ENCODE results near the gene RMI1. TPM values are rescaled to one million over a fixed set of nuclear protein-coding genes. Genes with fewer than 3 reads are reported as not detected.
"Not testable (repeated sequence)": the region's sequence is repeated elsewhere in the genome, so short reads cannot be mapped to it uniquely, and the experiment has no call there.

Gene RMI1
- total RNA-seq (2014; rRNA removed; shearing (Covaris generic)): 1.9 and 6.6 TPM in 2 replicates

- peak; percentile 99 for DNase-seq (ENCODE audit: low read depth in 1 of 2, low spot score in 2 of 2)
- Histone ChIP-seq H3K27ac (peak within 1 kb of the TSS; percentile 99), H3K4me1 (replicated peaks) (peaks cover 13% of the 10 kb centered on the region), H3K4me3 (peak within 1 kb of the TSS; percentile 92), H3K36me3 (peaks cover 60% of the 10 kb centered on the region), H3K9me3 (replicated peaks) (no peaks in the 10 kb centered on the region), H3K27me3 (replicated peaks) (no peaks in the 10 kb centered on the region)
Observed at GRCh38 chr9:83980395-83981125, at the start of gene RMI1. TSS of gene RMI1 (plus strand) at chr9:83980805. CDS start at chr9:84000987, 20,182 bp downstream.

GRCh38 chr9:83930881-83931280 is 49.7 kb upstream of the RMI1 start:
- DNase-seq (ENCODE audit: low read depth in 1 of 2, low spot score in 2 of 2): no peak
- H3K4me1 ChIP-seq (replicated peaks): peaks cover 13% of the 10 kb centered on the region
- H3K9me3 ChIP-seq (replicated peaks): no peaks in the 10 kb centered on the region
- no peak overlapping the region for H3K27ac ChIP-seq
- no peaks in the 10 kb centered on the region for H3K27me3 ChIP-seq (replicated peaks)
- no peak overlapping the region for H3K4me3 ChIP-seq
- no peaks in the 10 kb centered on the region for H3K36me3 ChIP-seq

- H3K27me3 ChIP-seq (replicated peaks): no peaks in the 10 kb centered on the region
- DNase-seq (ENCODE audit: low read depth in 1 of 2, low spot score in 2 of 2): no peak
Observed at GRCh38 chr9:83932011-83932410, 48.6 kb upstream of the RMI1 start.

DNA sequence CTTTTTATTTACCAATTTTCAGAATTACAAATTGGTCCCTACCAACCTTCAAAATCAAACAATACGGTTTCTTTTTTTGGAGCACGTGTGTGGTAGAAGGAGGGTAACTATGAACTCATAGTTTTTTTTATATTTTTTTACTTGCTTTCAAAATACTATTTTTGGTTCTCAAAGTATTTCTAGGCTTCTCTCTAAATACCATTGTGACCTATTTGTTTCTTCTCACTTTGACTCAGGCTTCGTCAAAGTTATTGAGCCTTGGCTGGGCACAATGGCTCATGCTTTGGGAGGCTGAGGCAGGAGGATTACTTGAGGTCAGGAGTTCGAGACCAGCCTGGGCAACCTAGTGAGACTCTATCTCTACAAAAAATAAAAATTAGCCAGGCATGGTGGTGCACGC is 47.8 kb upstream of the RMI1 start:
- Histone ChIP-seq H3K4me3 (no peak overlapping the region), H3K36me3 (no peaks in the 10 kb centered on the region), H3K27me3 (replicated peaks) (no peaks in the 10 kb centered on the region), H3K27ac (no peak overlapping the region), H3K9me3 (replicated peaks) (no peaks in the 10 kb centered on the region), H3K4me1 (replicated peaks) (peaks cover 14% of the 10 kb centered on the region)
- DNase-seq (ENCODE audit: low read depth in 1 of 2, low spot score in 2 of 2): no peak

More at GRCh38 chr9:83932011-83932410, 48.6 kb upstream of the RMI1 start:
- no peak overlapping the region for H3K27ac ChIP-seq
- no peaks in the 10 kb centered on the region for H3K36me3 ChIP-seq
- H3K4me1 ChIP-seq (replicated peaks): peaks cover 14% of the 10 kb centered on the region
- H3K9me3 ChIP-seq (replicated peaks): no peaks in the 10 kb centered on the region
- no peak overlapping the region for H3K4me3 ChIP-seq

DNA sequence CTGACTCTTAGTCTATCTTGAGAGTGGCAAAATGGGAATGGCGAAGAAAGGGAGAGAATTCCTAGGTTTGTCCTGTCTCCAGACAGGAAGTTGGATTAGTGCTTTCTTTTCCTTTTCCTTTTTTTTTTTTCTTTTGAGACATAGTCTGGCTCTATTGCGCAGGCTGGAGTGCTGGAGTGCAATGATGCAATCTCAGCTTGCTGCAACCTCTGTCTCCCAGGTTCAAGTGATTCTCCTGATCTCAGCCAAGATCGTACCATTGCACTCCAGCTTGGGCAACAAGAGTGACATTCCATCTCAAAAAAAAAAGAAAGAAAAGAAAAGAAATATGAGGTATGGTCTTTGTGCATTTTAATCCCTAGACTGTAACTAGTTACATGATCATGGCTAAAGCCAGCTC is 46.8 kb upstream of the RMI1 start:
- Histone ChIP-seq H3K4me1 (replicated peaks) (peaks cover 14% of the 10 kb centered on the region), H3K4me3 (no peak overlapping the region), H3K36me3 (peaks cover 2% of the 10 kb centered on the region; the same call in 1 of the 2 replicates), H3K27ac (no peak overlapping the region), H3K9me3 (replicated peaks) (no peaks in the 10 kb centered on the region), H3K27me3 (replicated peaks) (no peaks in the 10 kb centered on the region)
- DNase-seq (ENCODE audit: low read depth in 1 of 2, low spot score in 2 of 2): no peak

DNA sequence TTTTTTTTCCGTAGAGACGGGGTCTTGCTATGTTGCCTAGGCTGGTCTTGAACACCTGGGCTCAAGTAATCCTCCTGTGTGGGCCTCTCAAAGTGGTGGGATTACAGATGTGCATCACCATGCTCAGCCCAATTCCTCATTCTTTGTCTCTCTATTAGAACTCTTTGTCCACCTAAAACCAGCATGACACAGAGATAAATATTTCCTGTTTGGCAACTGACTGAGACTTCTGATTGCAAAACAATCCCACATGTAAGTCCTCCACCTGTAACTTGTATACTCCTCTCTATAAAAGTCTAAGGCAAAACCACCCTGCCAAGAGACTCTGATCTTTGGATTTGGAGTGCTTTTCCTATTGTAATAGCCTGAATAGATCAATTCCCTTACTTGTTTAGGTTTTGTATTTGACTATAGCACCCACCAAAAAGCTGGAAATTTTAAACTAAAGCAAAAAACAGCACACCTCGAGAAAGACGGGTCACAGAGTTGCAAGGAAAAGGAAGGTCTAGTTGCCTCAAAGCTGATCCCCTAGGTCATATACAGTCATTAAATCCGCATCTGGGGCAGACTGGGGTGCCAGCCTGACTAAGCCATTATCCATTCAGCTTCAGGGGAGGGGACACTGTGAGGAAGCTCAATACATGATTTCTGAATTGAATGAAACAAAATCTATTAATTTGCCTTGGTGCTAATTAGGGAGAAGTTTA is 45.9 kb upstream of the RMI1 start:
- H3K4me3 ChIP-seq: no peak overlapping the region
- DNase-seq (ENCODE audit: low read depth in 1 of 2, low spot score in 2 of 2): no peak
- H3K9me3 ChIP-seq (replicated peaks): no peaks in the 10 kb centered on the region
- H3K4me1 ChIP-seq (replicated peaks): peaks cover 14% of the 10 kb centered on the region
- H3K27me3 ChIP-seq (replicated peaks): no peaks in the 10 kb centered on the region
- no peak overlapping the region for H3K27ac ChIP-seq
- H3K36me3 ChIP-seq: peaks cover 9% of the 10 kb centered on the region; the same call in 1 of the 2 replicates

- peak in 1 of 2 experiments; percentile 51 for DNase-seq (ENCODE audit: low read depth in 1 of 2, low spot score in 2 of 2)
- Histone ChIP-seq H3K4me1 (replicated peaks) (peaks cover 14% of the 10 kb centered on the region), H3K9me3 (replicated peaks) (no peaks in the 10 kb centered on the region)
Observed at GRCh38 chr9:83935276-83935935, 45.2 kb upstream of the RMI1 start.

DNA sequence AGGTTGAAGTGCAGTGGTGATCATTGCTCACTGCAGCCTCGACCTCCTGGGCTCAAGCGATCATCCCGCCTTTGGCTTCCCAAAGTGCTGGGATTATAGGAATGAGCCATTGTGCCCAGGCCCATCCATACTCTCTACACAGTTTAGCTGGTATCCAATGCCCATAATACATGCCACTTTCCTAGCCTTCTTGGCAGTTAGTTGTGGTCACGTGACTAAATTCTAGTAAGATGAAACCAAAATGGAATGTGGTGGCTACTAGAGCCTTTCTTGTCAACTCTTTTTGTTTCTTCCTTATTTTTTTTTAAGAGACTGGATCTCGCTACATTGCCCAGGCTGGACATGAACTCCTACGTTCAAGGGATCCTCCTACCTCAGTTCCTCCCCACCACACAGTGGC is 44.1 kb upstream of the RMI1 start:
- DNase-seq (ENCODE audit: low read depth in 1 of 2, low spot score in 2 of 2): no peak
- no peak overlapping the region for H3K27ac ChIP-seq
- H3K4me3 ChIP-seq: no peak overlapping the region

More at GRCh38 chr9:83935276-83935935, 45.2 kb upstream of the RMI1 start:
- Histone ChIP-seq H3K27me3 (replicated peaks) (no peaks in the 10 kb centered on the region), H3K36me3 (peaks cover 10% of the 10 kb centered on the region), H3K4me3 (no peak overlapping the region), H3K27ac (no peak overlapping the region)

DNA sequence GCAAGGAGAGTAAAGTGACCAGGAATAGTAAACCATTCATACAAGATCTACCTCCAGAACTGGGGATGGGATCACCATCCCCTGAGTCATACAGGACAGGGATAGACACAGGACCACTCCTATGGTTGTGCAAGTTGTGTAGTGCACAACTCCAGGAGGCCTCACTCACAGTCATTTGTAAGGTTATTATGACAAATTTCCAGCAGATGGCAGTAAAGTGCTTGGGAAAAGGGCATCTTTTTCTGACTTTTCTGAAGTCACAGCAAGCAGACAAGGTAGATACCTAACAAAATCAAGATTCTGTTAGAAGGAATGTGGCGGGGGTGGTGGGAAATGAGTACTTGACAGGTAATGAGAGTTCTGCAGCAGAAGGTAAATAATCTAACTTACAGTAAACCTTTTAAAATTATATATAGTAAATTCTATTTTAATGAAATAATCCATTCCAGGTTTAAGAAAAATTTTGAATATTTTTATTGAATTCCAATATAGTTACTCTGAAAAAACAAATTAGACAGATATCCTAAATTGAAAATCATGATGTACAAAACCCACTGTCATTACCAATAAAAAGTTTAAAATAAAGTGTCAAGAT is 42.6 kb upstream of the RMI1 start:
- DNase-seq (ENCODE audit: low read depth in 1 of 2, low spot score in 2 of 2): peak in 1 of 2 experiments; percentile 51
- H3K27ac ChIP-seq: no peak overlapping the region
- peaks cover 14% of the 10 kb centered on the region for H3K4me1 ChIP-seq (replicated peaks)
- H3K4me3 ChIP-seq: no peak overlapping the region
- no peaks in the 10 kb centered on the region for H3K27me3 ChIP-seq (replicated peaks)
- H3K9me3 ChIP-seq (replicated peaks): no peaks in the 10 kb centered on the region
- peaks cover 23% of the 10 kb centered on the region for H3K36me3 ChIP-seq

More for the DNA sequence above, 44.1 kb upstream of the RMI1 start:
- no peaks in the 10 kb centered on the region for H3K9me3 ChIP-seq (replicated peaks)
- peaks cover 14% of the 10 kb centered on the region for H3K36me3 ChIP-seq
- H3K4me1 ChIP-seq (replicated peaks): peaks cover 14% of the 10 kb centered on the region
- no peaks in the 10 kb centered on the region for H3K27me3 ChIP-seq (replicated peaks)

GRCh38 chr9:83940590-83941303 is 39.9 kb upstream of the RMI1 start:
- Histone ChIP-seq H3K36me3 (peaks cover 29% of the 10 kb centered on the region), H3K9me3 (replicated peaks) (no peaks in the 10 kb centered on the region), H3K27me3 (replicated peaks) (no peaks in the 10 kb centered on the region), H3K4me3 (no peak overlapping the region), H3K4me1 (replicated peaks) (peaks cover 2% of the 10 kb centered on the region), H3K27ac (no peak overlapping the region)
- no peak for DNase-seq (ENCODE audit: low read depth in 1 of 2, low spot score in 2 of 2)

DNA sequence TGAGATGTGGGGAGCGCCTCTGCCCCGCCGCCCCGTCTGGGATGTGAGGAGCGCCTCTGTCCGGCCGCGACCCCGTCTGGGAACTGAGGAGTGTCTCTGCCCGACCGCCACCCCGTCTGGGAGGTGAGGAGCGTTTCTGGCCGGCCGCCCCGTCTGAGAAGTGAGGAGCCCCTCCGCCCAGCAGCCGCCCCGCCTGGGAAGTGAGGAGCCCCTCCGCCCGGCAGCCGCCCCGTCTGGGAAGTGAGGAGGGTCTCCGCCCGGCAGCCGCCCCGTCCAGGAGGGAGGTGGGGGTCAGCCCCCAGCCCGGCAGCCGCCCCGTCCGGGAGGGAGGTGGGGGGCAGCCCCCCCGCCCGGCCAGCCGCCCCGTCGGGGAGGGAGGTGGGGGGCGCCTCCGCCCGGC is 32.5 kb upstream of the RMI1 start:
- not testable (repeated sequence) for H3K27ac ChIP-seq; H3K4me3 ChIP-seq; H3K27me3 ChIP-seq (replicated peaks); H3K9me3 ChIP-seq (replicated peaks); DNase-seq (ENCODE audit: low read depth in 1 of 2, low spot score in 2 of 2); H3K4me1 ChIP-seq (replicated peaks)
- H3K36me3 ChIP-seq: peaks cover 18% of the 10 kb centered on the region

DNA sequence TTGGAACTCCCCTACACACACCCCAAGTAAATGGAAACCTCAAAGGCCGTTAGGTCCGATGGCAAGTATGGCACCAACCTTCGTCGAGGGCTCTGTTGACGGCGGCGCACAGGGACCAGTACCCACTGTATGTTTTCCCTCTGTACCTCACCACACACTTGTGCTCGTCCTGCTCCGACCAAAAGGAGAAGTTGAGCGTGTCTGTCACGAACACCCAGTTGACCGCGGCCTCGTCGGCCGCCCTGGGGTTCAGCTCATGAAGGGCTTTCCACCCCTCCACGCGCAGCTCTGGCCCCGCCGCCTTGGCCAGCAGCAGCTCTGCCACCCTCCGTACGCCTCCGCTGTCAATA is 24.5 kb upstream of the RMI1 start:
- no peak for DNase-seq (ENCODE audit: low read depth in 1 of 2, low spot score in 2 of 2)

More for the DNA sequence above, 24.5 kb upstream of the RMI1 start:
- H3K4me3 ChIP-seq: peak overlapping the region; percentile 46
- H3K4me1 ChIP-seq (replicated peaks): peaks cover 28% of the 10 kb centered on the region
- peaks cover 20% of the 10 kb centered on the region for H3K36me3 ChIP-seq
- no peaks in the 10 kb centered on the region for H3K9me3 ChIP-seq (replicated peaks)
- H3K27ac ChIP-seq: peak overlapping the region; percentile 78
- H3K27me3 ChIP-seq (replicated peaks): no peaks in the 10 kb centered on the region

Data from SJSA1 (cell line).